Neural cell (in vitro differentiated cells): ENCODE results near the gene GJB2. TPM values are rescaled to one million over a fixed set of nuclear protein-coding genes. Genes with fewer than 3 reads are reported as not detected.

ENCODE experiments used
- H2AFZ ChIP-seq: fragments of 200-600, 300-800 bp; sonication (generic), shearing (Covaris generic); 2 replicates; pipeline ENCODE4 v1.6.0; 2014; ENCODE audit warnings: low read depth, mild to moderate bottlenecking, antibody characterized with exemption, low read length, moderate library complexity
- H3F3A ChIP-seq: fragments of 200-600 bp; shearing (Covaris generic); 2 replicates; pipeline ENCODE4 v1.6.1; 2016; ENCODE audit warnings: mild to moderate bottlenecking, moderate library complexity, mixed read lengths, antibody characterized with exemption, low read length; ENCODE audit not compliant: insufficient read depth, poor library complexity, severe bottlenecking
- H3K27ac ChIP-seq: fragments of 200-600, 300-800 bp; sonication (generic), shearing (Covaris generic); 2 replicates; pipeline ENCODE4 v1.5.1; 2014; ENCODE audit warnings: mild to moderate bottlenecking, low read length, moderate library complexity
- H3K27me3 ChIP-seq: fragments of 300-800, 200-600 bp; sonication (generic), shearing (Covaris generic); 2 replicates; pipeline ENCODE4 v1.6.0; 2014; ENCODE audit warnings: mild to moderate bottlenecking, low read depth, low read length, moderate library complexity; ENCODE audit not compliant: insufficient read depth
- H3K36me3 ChIP-seq: fragments of 300-800, 200-600 bp; sonication (generic), shearing (Covaris generic); 2 replicates; pipeline ENCODE4 v1.5.1; 2014; ENCODE audit warnings: mild to moderate bottlenecking, antibody characterized with exemption, low read length, moderate library complexity; ENCODE audit not compliant: insufficient read depth
- H3K4me2 ChIP-seq: fragments of 300-800, 200-600 bp; sonication (generic), shearing (Covaris generic); 2 replicates; pipeline ENCODE4 v1.6.0; 2014; ENCODE audit warnings: mild to moderate bottlenecking, low read length
- H3K4me3 ChIP-seq: fragments of 300-800, 200-600 bp; sonication (generic), shearing (Covaris generic); 2 replicates; pipeline ENCODE4 v1.5.1; 2014; ENCODE audit warnings: mild to moderate bottlenecking, low read length, moderate library complexity
- H3K79me2 ChIP-seq: fragments of 200-600 bp; shearing (Covaris generic); replicated peaks from 2 replicates; pipeline ENCODE4 v1.6.0; 2014; ENCODE audit warnings: mild to moderate bottlenecking, low read length, moderate library complexity; ENCODE audit not compliant: insufficient read depth
- H3K9ac ChIP-seq: fragments of 300-800, 200-600 bp; sonication (generic), shearing (Covaris generic); 2 replicates; pipeline ENCODE4 v1.6.1; 2016; ENCODE audit warnings: mild to moderate bottlenecking, low read length, mixed read lengths
- H3K9me2 ChIP-seq: fragments of 200-600 bp; shearing (Covaris generic); 2 replicates; pipeline ENCODE4 v1.6.1; 2016; ENCODE audit warnings: mild to moderate bottlenecking, low read length, mixed read lengths; ENCODE audit not compliant: insufficient read depth
- H3K9me3 ChIP-seq: fragments of 200-600, 300-800 bp; sonication (generic), shearing (Covaris generic); 2 replicates; pipeline ENCODE4 v1.6.1; 2016; ENCODE audit warnings: mild to moderate bottlenecking, mixed run types, low read length, moderate library complexity, mixed read lengths
- H4K20me1 ChIP-seq: fragments of 200-600 bp; shearing (Covaris generic); 2 replicates; pipeline ENCODE4 v1.6.1; 2016; ENCODE audit warnings: mild to moderate bottlenecking, mixed run types; ENCODE audit not compliant: insufficient read depth
- CTCF ChIP-seq: fragments of 450-650 bp; IDR thresholded peaks from 2 replicates; pipeline ENCODE4 v1.5.1; 2014; ENCODE audit warnings: antibody characterized with exemption, mild to moderate bottlenecking, moderate library complexity; ENCODE audit not compliant: poor library complexity, severe bottlenecking
- EP300 ChIP-seq: fragments of 450-650 bp; conservative IDR thresholded peaks from 2 replicates; pipeline ENCODE4 v1.6.1; 2014; ENCODE audit warnings: antibody characterized with exemption, mild to moderate bottlenecking, moderate library complexity; ENCODE audit not compliant: poor library complexity, severe bottlenecking
- EZH2 ChIP-seq: fragments of 200-600, 300-800 bp; shearing (Covaris generic), sonication (generic); IDR thresholded peaks from 2 replicates; pipeline ENCODE4 v1.6.1; 2014; ENCODE audit warnings: antibody characterized with exemption, low read length, borderline replicate concordance, mild to moderate bottlenecking; ENCODE audit not compliant: insufficient read depth, poor library complexity, severe bottlenecking
- MXI1 ChIP-seq: fragments of 450-650 bp; conservative IDR thresholded peaks from 2 replicates; pipeline ENCODE4 v1.6.1; 2014; ENCODE audit warnings: antibody characterized with exemption, mild to moderate bottlenecking; ENCODE audit not compliant: poor library complexity, severe bottlenecking
- POLR2AphosphoS5 ChIP-seq: IDR thresholded peaks from 2 replicates; pipeline ENCODE4 v1.6.1; 2012
- RAD21 ChIP-seq: fragments of 450-650 bp; conservative IDR thresholded peaks from 2 replicates; pipeline ENCODE4 v1.6.1; 2014; ENCODE audit warnings: antibody characterized with exemption, mild to moderate bottlenecking, moderate library complexity
- REST ChIP-seq: IDR thresholded peaks from 2 replicates; pipeline ENCODE4 v1.6.1; 2012; ENCODE audit warnings: borderline replicate concordance
- SMC3 ChIP-seq: fragments of 450-650 bp; conservative IDR thresholded peaks from 2 replicates; pipeline ENCODE4 v1.6.1; 2014; ENCODE audit warnings: antibody characterized with exemption, mild to moderate bottlenecking, moderate library complexity; ENCODE audit not compliant: poor library complexity
- TAF1 ChIP-seq: IDR thresholded peaks from 2 replicates; pipeline ENCODE4 v1.6.1; 2012; ENCODE audit warnings: low read depth
- polyA plus RNA-seq: library from polyadenylated mRNA; depleted of rRNA; stranded (reverse); fragments of >200 nt; gene quantifications from 2 replicates; pipeline ENCODE4 v1.2.3, GENCODE V29; 2014

GJB2 gene
- polyA plus RNA-seq, 1 donor from 2014 or later, result not detected

- no peak for TF ChIP-seq RAD21
- no peak for TF ChIP-seq CTCF
- no peak for TF ChIP-seq POLR2AphosphoS5
- TF ChIP-seq EP300, result no peak
- no peak for TF ChIP-seq REST
- TF ChIP-seq SMC3, result no peak
- no peak for TF ChIP-seq MXI1
- TF ChIP-seq TAF1, result no peak
- no peak for TF ChIP-seq EZH2
- H3K36me3 ChIP-seq, result no peaks in the 10 kb centered on the region
- peaks cover 4% of the 10 kb centered on the region for H3K9me3 ChIP-seq
- no peaks in the 10 kb centered on the region for H3K27me3 ChIP-seq
- no peak overlapping the region for H3K27ac ChIP-seq
- H2AFZ ChIP-seq, result no peak overlapping the region
- no peak overlapping the region for H3K9ac ChIP-seq
- no peak overlapping the region for H3K4me2 ChIP-seq
- H3F3A ChIP-seq, result no peaks in the 10 kb centered on the region
- H4K20me1 ChIP-seq, result no peaks in the 10 kb centered on the region
- no peaks in the 10 kb centered on the region for H3K9me2 ChIP-seq
- H3K79me2 ChIP-seq, result no peaks in the 10 kb centered on the region
- H3K4me3 ChIP-seq, result no peak overlapping the region
Observed at GRCh38 chr13:20217168-20217567, 24.4 kb upstream of the GJB2 start.

GRCh38 chr13:20209948-20210347, 17.2 kb upstream of the GJB2 start:
- no peak overlapping the region for H2AFZ ChIP-seq
- no peak overlapping the region for H3K27ac ChIP-seq
- no peaks in the 10 kb centered on the region for H3K9me2 ChIP-seq
- no peaks in the 10 kb centered on the region for H3K36me3 ChIP-seq
- no peaks in the 10 kb centered on the region for H3K27me3 ChIP-seq
- no peaks in the 10 kb centered on the region for H4K20me1 ChIP-seq
- TF ChIP-seq MXI1, result no peak
- TF ChIP-seq RAD21, result no peak
- TF ChIP-seq TAF1, result no peak
- TF ChIP-seq CTCF, result no peak
- TF ChIP-seq EP300, result no peak
- TF ChIP-seq REST, result no peak
- no peak for TF ChIP-seq SMC3
- no peak for TF ChIP-seq EZH2
- TF ChIP-seq POLR2AphosphoS5, result no peak
- no peaks in the 10 kb centered on the region for H3K79me2 ChIP-seq
- H3K4me3 ChIP-seq, result no peak overlapping the region
- no peak overlapping the region for H3K4me2 ChIP-seq
- no peak overlapping the region for H3K9ac ChIP-seq
- no peaks in the 10 kb centered on the region for H3K9me3 ChIP-seq
- no peaks in the 10 kb centered on the region for H3F3A ChIP-seq
